Lung (tissue), 12 donors: ENCODE results near the gene DOCK2. TPM values are rescaled to one million over a fixed set of nuclear protein-coding genes. Genes with fewer than 3 reads are reported as not detected.

ENCODE experiments used
- ATAC-seq: fragments of 200-7000 bp; cut with Tn5 transposase; one replicate; pipeline ENCODE4 v1.9.1; 2020; ENCODE audit warnings: moderate number of reproducible peaks; ENCODE audit not compliant: insufficient read depth, low FRiP score
- DNase-seq, 3 donors: peaks; one replicate each; pipeline ENCODE4 v3.0.0-alpha.2; 2013 to 2017
- H3K27ac ChIP-seq, 2 donors: one replicate each; pipeline ENCODE4 v1.5.1; 2013; ENCODE audit warnings: mild to moderate bottlenecking in 2 of 2, moderate library complexity in 2 of 2, control low read depth in 1 of 2, inconsistent platforms in 1 of 2, low read depth in 1 of 2, low read length in 1 of 2
- H3K27me3 ChIP-seq, 3 donors: one replicate each; pipeline ENCODE4 v1.5.1; 2013; ENCODE audit warnings: low read length in 2 of 3; ENCODE audit not compliant: control insufficient read depth in 3 of 3, insufficient read depth in 3 of 3
- H3K36me3 ChIP-seq, 4 donors: one replicate each; pipeline ENCODE4 v1.5.1; 2013; ENCODE audit warnings: low read length in 4 of 4, mild to moderate bottlenecking in 1 of 4, moderate library complexity in 1 of 4; ENCODE audit not compliant: control insufficient read depth in 4 of 4, insufficient read depth in 4 of 4
- H3K4me1 ChIP-seq, 5 donors: one replicate each; pipeline ENCODE4 v1.5.1; 2013; ENCODE audit warnings: low read length in 5 of 5, mild to moderate bottlenecking in 2 of 5, moderate library complexity in 1 of 5; ENCODE audit not compliant: control insufficient read depth in 5 of 5, insufficient read depth in 5 of 5
- H3K4me3 ChIP-seq: one replicate; pipeline ENCODE4 v1.5.1; 2013; ENCODE audit warnings: mild to moderate bottlenecking, control low read depth, moderate library complexity
- H3K9ac ChIP-seq, 2 donors: one replicate each; pipeline ENCODE4 v1.5.1; 2013; ENCODE audit warnings: low read length in 2 of 2, control low read depth in 1 of 2; ENCODE audit not compliant: insufficient read depth in 1 of 2
- H3K9me3 ChIP-seq, 4 donors: one replicate each; pipeline ENCODE4 v1.5.1; 2013; ENCODE audit warnings: low read length in 3 of 4, mild to moderate bottlenecking in 1 of 4, moderate library complexity in 1 of 4; ENCODE audit not compliant: control insufficient read depth in 4 of 4, insufficient read depth in 3 of 4
- CTCF ChIP-seq: IDR thresholded peaks from 2 replicates; pipeline ENCODE4 v1.5.1; 2012; ENCODE audit warnings: mild to moderate bottlenecking; ENCODE audit errors: control extremely low read depth, extremely low read depth
- WGBS, 2 donors: extraction: QIAGEN DNeasy Blood & Tissue Kit; methylation state at CpG; one replicate each; pipeline ENCODE4 v1.1.7; 2013; 5-methylcytosine and 5-hydroxymethylcytosine counted together
- polyA plus RNA-seq, 2 donors: library from polyadenylated mRNA; stranded (reverse); fragments of 200-250 nt; gene quantifications; one replicate each; pipeline ENCODE4 v1.2.1, GENCODE V29; 2013
- total RNA-seq, 2 donors: library from RNA; depleted of rRNA in 1 of 2; stranded (reverse); fragments of >200 nt in 1 of 2; gene quantifications; one replicate each; pipeline ENCODE4 v1.2.1, GENCODE V29; 2014 to 2021
- donor health status: control.
- donor health status: control.
- donor health status: Bipolar disorder and iron deficiency.
- donor health status: healthy.
- donor health status: DM: yes; HTN: yes; CAD: no.

The DOCK2 gene
- total and polyA plus RNA-seq, 4 donors: 9.6 to 66.6 (median 43.4) TPM

- Histone ChIP-seq H3K9me3 (no peaks in the 10 kb centered on the region), H3K9ac (no peak overlapping the region), H3K4me1 (peaks cover 0 to 35% (median 6%) of the 10 kb centered on the region in 5 donors), H3K36me3 (peaks cover 0 to 3% (median 0%) of the 10 kb centered on the region in 4 donors), H3K27me3 (peaks cover 0 to 3% (median 0%) of the 10 kb centered on the region in 3 donors), H3K27ac (no peak overlapping the region), H3K4me3 (no peak overlapping the region)
- TF ChIP-seq CTCF: no peak
- DNase-seq (peak in 2 of 3 donors; percentile 29 to 49), ATAC-seq (no peak)
- WGBS, 2 donors: 84 to 87% methylated on average over 8 of the region's 8 CpGs
Measured at GRCh38 chr5:169906745-169907649, 269.9 kb downstream of the DOCK2 start.

- no peak for TF ChIP-seq CTCF
- ATAC-seq (no peak), DNase-seq (no peak)
- Histone ChIP-seq H3K9me3 (no peaks in the 10 kb centered on the region), H3K4me3 (no peak overlapping the region), H3K27me3 (peaks cover 0 to 3% (median 0%) of the 10 kb centered on the region in 3 donors), H3K9ac (no peak overlapping the region), H3K36me3 (peaks cover 0 to 3% (median 0%) of the 10 kb centered on the region in 4 donors), H3K4me1 (peaks cover 0 to 30% (median 6%) of the 10 kb centered on the region in 5 donors), H3K27ac (no peak overlapping the region)
- WGBS, 2 donors: 76 to 84% methylated on average over 1 of the region's 1 CpG
Measured at GRCh38 chr5:169908864-169909263, 271.8 kb downstream of the DOCK2 start.

- Histone ChIP-seq H3K27me3 (peaks cover 0 to 3% (median 0%) of the 10 kb centered on the region in 3 donors), H3K27ac (no peak overlapping the region), H3K9me3 (no peaks in the 10 kb centered on the region), H3K9ac (no peak overlapping the region), H3K4me3 (no peak overlapping the region), H3K36me3 (peaks cover 0 to 3% (median 0%) of the 10 kb centered on the region in 4 donors), H3K4me1 (peaks cover 0 to 27% (median 0%) of the 10 kb centered on the region in 5 donors)
- WGBS, 2 donors: 95 to 97% methylated on average over 3 of the region's 3 CpGs
- no peak for TF ChIP-seq CTCF
- ATAC-seq (no peak), DNase-seq (no peak)
Measured at GRCh38 chr5:169909945-169910344, 272.9 kb downstream of the DOCK2 start.
